ENCODE data around the gene GRM5.
"Not testable (repeated sequence)": the region's sequence is repeated elsewhere in the genome, so short reads cannot be mapped to it uniquely, and the experiment has no call there.

The GRM5 gene

DNA sequence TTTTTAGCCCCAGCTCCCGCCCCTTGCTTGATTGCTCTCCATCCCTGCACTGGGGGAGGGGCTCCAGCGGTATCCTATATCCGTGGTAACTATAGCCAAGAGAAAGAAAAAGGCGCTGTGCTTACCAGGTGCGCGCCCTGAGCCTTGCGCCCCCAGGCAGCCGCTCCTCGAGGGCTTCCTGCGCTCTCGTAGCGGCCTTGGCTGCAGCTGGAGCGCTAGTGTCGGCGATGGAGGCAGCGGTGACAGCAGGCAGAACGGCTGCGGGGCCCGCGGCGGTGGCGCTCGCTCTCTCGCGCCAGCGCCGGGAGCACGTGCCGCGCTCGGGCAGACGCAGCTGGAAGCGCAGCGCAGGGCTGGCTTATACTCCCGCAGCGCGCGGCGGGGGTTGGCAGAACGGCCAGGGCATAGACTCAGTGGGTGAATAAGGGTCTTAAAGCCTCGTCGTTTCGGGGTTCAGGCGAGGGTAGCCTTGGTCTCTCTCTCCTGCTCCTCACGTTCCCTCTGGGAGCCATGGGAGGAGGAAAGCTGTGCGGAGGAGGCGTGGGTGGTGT is at the start of gene GRM5:
Gene GRM5 (minus strand): TSS at position 332 of the 551 bp plus-strand sequence. CDS start 18,110 bp downstream, outside the sequence.
- H3K9me3 Mint-ChIP-seq; intact Hi-C loops (cut with micrococcal nuclease); H3K36me3 Mint-ChIP-seq (ENCODE audit: low read depth); H3K4me3 Mint-ChIP-seq; H3K4me1 Mint-ChIP-seq (ENCODE audit: low read depth); H3K27ac Mint-ChIP-seq: not testable (repeated sequence)
- H3K27me3 Mint-ChIP-seq = peaks cover 37% of the 10 kb centered on the region

DNA sequence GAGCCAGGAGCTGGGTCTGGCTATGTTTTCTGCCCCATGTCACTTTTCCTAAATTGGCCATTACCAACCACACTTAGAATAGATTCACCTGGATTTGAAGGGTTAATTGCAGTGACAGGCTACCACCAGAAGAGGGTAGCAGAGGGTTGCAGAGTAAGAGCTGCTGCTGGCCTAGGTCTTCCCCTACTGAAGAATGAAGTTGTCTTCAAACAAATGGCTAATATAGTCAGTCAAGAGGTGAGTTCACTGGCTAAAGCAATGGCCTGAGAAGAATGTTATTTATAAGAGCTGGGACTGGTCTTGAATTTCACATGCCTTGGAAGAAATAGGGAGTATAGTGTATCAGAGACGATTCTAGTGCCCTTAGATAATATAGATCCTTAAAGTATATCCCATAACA is 32.2 kb upstream of the GRM5 start:
- not testable (repeated sequence) for H3K27me3 Mint-ChIP-seq; H3K27ac Mint-ChIP-seq; H3K9me3 Mint-ChIP-seq; H3K36me3 Mint-ChIP-seq (ENCODE audit: low read depth); H3K4me3 Mint-ChIP-seq; H3K4me1 Mint-ChIP-seq (ENCODE audit: low read depth)
- intact Hi-C loops (cut with micrococcal nuclease) = loop anchor here (5.0 kb wide), 1 partner anchor 514 kb away; no protein-coding TSS in a partner anchor

DNA sequence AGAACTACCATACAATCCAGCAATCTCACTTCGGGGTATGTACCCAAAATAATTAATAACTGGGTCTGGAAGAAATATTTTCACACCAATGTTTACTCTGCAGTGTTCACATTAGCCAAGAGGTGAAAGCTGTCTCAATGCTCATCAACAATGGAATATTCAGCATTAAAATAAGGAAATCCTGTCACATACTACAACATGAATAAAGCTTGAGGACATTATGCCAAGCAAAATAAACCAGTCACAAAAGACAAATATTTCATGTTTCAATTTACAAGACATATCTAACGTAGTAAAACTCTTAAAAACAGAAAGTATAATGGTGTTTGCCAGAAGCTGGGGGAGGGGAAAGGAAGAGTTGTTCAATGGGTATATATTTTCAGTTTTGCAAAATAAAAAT is 28.0 kb upstream of the GRM5 start:
- H3K4me3 Mint-ChIP-seq; H3K4me1 Mint-ChIP-seq (ENCODE audit: low read depth); H3K36me3 Mint-ChIP-seq (ENCODE audit: low read depth); H3K27ac Mint-ChIP-seq; intact Hi-C loops (cut with micrococcal nuclease); H3K27me3 Mint-ChIP-seq: not testable (repeated sequence)
- peaks cover 13% of the 10 kb centered on the region for H3K9me3 Mint-ChIP-seq

DNA sequence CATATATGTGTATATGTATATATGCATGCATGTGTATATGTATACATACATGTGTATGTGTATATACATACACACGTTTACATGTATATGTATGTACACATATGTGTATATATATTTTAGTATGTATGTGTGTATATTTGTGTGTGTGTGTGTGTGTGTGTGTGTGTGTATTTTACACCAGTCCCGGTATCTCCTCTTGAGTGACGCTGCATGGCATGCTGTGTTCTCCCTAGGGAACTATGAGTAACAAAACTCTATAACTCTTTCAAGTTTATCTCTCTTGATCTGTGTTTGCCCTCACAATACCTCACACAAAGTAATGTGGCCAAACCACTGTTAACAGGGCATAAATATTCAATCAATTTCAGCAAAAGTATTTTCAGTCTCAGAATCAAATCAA is 19.2 kb upstream of the GRM5 start:
- H3K4me1 Mint-ChIP-seq (ENCODE audit: low read depth); H3K27me3 Mint-ChIP-seq; intact Hi-C loops (cut with micrococcal nuclease); H3K27ac Mint-ChIP-seq; H3K36me3 Mint-ChIP-seq (ENCODE audit: low read depth); H3K4me3 Mint-ChIP-seq; H3K9me3 Mint-ChIP-seq: not testable (repeated sequence)

DNA sequence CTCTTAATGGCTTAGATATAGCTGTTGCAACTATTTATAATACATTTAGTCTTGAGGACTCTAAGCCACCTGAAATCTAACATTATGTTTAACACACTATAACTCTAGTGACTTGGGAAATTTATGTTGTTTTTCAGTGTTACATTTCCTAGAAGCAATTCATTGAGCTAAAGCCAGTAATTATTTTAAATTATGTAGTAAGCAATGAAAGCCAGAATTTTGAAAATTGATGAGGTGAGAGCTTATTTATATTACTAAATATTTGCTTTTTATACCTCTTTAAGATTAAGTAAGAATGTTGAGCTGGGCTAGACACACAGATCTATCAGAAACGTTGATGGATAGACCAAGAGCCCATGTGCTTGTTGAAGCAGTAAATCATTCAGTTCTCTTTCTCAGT is 5.1 kb upstream of the GRM5 start:
- H3K27ac Mint-ChIP-seq; intact Hi-C loops (cut with micrococcal nuclease); H3K36me3 Mint-ChIP-seq (ENCODE audit: low read depth); H3K4me1 Mint-ChIP-seq (ENCODE audit: low read depth); H3K27me3 Mint-ChIP-seq; H3K9me3 Mint-ChIP-seq; H3K4me3 Mint-ChIP-seq: not testable (repeated sequence)

DNA sequence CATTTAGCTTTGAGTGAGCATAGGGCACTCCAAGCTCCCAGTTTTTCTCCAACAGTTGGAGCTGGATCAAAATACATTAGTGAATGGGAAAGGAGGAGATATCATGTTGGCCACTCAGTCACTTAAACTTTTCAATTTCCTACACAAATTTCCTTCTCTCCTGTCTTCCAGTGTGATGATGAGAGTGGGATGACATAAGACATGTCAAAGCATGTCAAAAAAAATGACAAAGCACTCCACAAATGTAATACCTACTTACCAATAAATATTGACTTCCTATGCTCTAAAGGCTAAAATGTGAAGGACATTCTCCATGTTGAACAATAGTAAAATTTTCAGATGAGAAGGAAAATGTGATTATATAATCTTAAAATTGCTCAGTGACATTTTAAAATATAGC is 1.5 kb upstream of the GRM5 start:
- Mint-ChIP-seq H3K27me3 (peaks cover 35% of the 10 kb centered on the region), H3K36me3 (ENCODE audit: low read depth) (no peaks in the 10 kb centered on the region), H3K9me3 (no peaks in the 10 kb centered on the region), H3K4me3 (no peak overlapping the region), H3K27ac (no peak overlapping the region), H3K4me1 (ENCODE audit: low read depth) (no peaks in the 10 kb centered on the region)
- intact Hi-C loops (cut with micrococcal nuclease) = no loop called here

DNA sequence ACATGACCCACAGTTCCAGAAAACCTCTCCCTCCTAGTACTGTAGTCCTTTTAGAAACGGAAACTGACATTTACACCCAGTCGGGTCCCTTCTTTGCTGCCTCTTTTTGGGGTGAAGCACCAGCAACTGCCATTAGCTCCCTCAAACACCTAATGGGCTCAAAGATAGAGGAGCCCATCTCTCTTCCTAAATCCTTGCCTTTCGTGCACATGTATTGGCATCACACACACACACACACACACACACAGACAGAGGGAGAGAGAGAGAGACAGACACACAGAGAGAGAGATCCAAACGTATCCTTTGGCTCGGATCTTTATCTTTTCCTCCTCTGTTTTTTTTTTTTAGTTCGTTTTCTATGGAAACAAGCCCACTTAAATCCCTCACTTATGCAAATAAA is 716 bp downstream of the GRM5 start:
- peaks cover 37% of the 10 kb centered on the region for H3K27me3 Mint-ChIP-seq
- intact Hi-C loops (cut with micrococcal nuclease) = no loop called here
- no peaks in the 10 kb centered on the region for H3K4me1 Mint-ChIP-seq (ENCODE audit: low read depth)

DNA sequence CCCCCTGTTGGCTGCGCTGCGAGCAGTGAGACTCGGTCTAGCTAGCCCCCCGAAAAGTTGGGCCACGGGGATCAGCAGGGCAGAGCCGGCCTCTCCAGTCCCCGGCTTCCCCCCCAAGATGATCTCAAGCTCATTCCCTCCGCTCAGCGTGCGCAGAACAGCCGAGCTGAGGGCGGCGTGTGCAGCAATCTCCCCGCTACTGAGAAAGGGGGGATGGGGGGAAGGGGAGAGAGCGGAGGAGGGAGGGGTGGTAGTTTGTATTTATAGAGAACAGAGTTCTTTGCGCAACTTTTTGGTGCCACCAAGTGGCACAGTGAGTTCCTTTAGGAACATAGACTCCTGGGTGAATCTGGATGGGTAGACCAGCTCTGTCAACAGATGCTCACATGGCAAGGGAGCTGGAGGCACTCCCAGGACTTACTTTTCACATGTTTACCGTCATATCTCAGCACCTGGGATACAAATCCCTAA is 2.3 kb downstream of the GRM5 start:
- H3K27ac Mint-ChIP-seq; H3K9me3 Mint-ChIP-seq; H3K4me1 Mint-ChIP-seq (ENCODE audit: low read depth); H3K36me3 Mint-ChIP-seq (ENCODE audit: low read depth); H3K4me3 Mint-ChIP-seq; intact Hi-C loops (cut with micrococcal nuclease): not testable (repeated sequence)
- H3K27me3 Mint-ChIP-seq = peaks cover 37% of the 10 kb centered on the region

More for the DNA sequence above, 716 bp downstream of the GRM5 start:
- no peak overlapping the region for H3K27ac Mint-ChIP-seq
- H3K36me3 Mint-ChIP-seq (ENCODE audit: low read depth) = no peaks in the 10 kb centered on the region
- H3K4me3 Mint-ChIP-seq = no peak overlapping the region
- H3K9me3 Mint-ChIP-seq = no peaks in the 10 kb centered on the region

DNA sequence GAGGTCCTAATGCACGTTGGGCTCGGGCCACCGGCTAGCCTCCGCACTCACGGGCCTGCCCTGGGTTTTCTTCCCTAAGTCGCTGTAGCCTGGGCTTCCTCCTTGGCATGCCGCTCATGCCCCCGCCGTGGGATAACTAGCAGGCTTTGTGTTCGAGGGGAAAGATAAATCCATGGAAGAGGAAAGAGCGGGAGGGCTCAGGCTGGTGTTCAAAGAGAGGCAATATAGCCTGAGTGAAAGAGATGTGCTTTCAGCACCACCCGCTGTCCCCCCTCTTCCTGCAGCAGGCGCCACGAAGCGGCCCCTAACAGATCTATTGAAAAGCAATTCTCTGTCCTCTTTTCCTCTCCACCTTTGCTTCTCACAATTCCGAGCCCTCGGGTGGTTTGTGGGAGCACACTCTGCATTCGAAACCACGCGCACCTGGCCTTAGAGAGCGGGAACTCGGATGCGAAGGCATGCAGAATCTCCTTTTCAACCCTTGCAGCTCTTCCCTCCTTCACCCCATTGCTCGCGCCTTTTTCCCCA is 2.9 kb downstream of the GRM5 start:
- intact Hi-C loops (cut with micrococcal nuclease); H3K9me3 Mint-ChIP-seq; H3K36me3 Mint-ChIP-seq (ENCODE audit: low read depth); H3K4me1 Mint-ChIP-seq (ENCODE audit: low read depth); H3K4me3 Mint-ChIP-seq; H3K27ac Mint-ChIP-seq: not testable (repeated sequence)
- H3K27me3 Mint-ChIP-seq = peaks cover 37% of the 10 kb centered on the region

DNA sequence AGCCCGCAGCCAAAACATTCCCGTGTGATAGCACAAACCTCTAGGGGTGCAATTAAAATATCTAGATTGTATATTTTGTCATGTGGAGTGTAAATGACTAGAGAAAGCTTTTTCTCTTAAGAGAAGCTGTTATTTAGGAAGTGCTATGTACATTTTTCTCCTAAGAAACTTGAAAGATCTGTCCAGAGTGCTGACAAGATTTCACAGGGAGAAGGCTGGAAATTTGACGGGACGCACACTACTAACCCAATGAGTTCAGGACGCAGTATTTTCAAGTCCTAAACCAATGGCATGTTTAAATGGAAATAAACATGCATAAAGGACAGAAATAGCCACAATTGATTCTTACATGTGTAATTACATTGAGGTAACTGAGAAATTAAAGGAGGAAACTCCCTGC is 3.9 kb downstream of the GRM5 start:
- H3K36me3 Mint-ChIP-seq (ENCODE audit: low read depth); intact Hi-C loops (cut with micrococcal nuclease); H3K9me3 Mint-ChIP-seq; H3K4me1 Mint-ChIP-seq (ENCODE audit: low read depth); H3K27ac Mint-ChIP-seq; H3K4me3 Mint-ChIP-seq: not testable (repeated sequence)
- peaks cover 35% of the 10 kb centered on the region for H3K27me3 Mint-ChIP-seq

DNA sequence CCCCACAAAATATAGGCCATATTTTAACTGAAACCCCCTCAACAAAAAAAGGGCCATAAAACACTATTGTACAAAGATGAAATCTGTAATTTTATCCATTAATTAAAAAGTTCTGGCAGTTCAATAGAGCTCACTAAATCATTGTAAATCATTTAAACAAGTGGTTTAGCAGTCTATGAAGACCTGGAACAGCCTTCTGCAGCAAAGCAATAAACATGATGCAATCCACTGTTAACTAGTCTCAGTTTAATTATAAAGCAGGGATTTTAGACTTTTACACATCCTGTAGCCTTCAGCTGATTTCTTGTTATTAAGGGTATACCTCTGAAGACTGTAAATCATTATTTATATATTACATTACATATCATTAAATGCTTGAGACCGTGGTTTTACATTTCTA is 8.4 kb downstream of the GRM5 start:
- not testable (repeated sequence) for H3K4me1 Mint-ChIP-seq (ENCODE audit: low read depth); H3K27ac Mint-ChIP-seq

DNA sequence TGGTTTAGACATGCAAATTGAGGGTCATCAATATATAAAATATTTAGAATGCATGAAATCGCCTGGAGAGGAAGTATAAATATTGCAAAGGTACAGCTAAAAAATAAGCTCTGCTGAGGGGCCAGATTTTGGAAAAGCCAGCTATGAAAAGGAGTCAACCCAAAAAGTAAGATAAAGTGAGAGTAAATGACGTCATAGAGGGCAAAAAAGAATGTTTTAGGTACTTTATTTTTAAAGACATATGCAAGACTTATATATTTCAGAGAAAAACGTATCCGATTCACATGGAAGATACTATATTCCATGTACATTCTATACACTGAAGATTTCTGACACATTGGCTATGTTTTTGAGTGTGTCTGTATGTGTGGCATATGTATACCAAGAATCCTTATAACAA is 13.6 kb downstream of the GRM5 start:
- intact Hi-C loops (cut with micrococcal nuclease) = no loop called here
- H3K4me3 Mint-ChIP-seq = no peak overlapping the region
- H3K27me3 Mint-ChIP-seq = no peaks in the 10 kb centered on the region
- no peak overlapping the region for H3K27ac Mint-ChIP-seq
- no peaks in the 10 kb centered on the region for H3K9me3 Mint-ChIP-seq
- H3K4me1 Mint-ChIP-seq (ENCODE audit: low read depth) = no peaks in the 10 kb centered on the region
- no peaks in the 10 kb centered on the region for H3K36me3 Mint-ChIP-seq (ENCODE audit: low read depth)

More for the DNA sequence above, 8.4 kb downstream of the GRM5 start:
- H3K36me3 Mint-ChIP-seq (ENCODE audit: low read depth); H3K9me3 Mint-ChIP-seq; H3K27me3 Mint-ChIP-seq; intact Hi-C loops (cut with micrococcal nuclease); H3K4me3 Mint-ChIP-seq: not testable (repeated sequence)

DNA sequence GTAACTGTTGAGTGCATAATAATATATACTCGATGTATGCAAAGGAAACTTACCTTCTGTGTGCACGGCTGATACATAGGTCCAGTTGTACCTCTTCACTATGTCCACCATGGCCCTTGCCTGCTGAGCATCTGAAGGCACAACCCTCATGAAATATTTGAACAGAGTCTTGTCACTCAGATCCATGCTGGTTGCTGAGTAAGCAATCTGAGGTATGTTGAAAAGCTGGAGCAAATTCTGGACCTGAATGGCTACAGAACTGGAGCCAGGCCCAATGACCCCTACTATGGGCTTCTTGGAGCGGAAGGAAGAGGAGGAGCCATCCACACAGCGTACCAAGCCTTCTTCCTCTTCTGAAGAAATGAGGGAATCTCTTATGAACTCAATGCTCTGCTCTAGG is 18.6 kb downstream of the GRM5 start:
- not testable (repeated sequence) for H3K4me1 Mint-ChIP-seq (ENCODE audit: low read depth); H3K27me3 Mint-ChIP-seq; H3K27ac Mint-ChIP-seq

DNA sequence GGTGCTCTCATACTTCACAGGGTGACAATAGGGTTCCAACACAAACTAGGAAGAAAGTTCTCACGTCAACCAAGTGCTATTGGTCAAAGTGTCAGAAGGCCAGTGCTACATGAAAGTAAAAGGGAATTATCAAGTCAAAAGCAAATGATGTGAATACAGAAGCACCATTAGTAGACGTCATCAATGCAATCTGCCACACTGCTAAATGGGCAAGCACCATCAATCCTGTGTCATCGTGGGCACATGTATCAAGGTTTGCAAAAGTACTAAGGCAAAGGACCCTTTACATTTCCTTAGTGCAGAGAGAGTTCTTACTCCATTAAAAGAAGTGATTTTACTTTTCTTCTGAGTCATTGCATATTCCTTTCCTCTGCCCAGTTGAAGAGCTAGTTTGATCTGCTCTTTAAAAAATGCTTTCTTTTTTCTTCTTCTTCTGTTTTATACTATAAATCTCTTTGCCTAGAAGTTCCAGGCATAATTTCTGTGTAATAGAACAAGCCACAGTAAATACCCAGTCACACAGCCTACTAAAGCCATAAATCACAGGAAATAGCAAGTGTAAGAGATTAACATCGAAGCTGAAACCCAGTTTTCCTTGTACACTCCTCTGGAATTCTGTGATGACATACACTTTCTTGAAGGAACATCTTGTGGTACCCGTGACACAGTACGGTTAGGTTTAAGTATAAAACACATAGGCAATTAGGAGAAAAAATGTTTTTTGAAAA is 21.8 kb downstream of the GRM5 start:
- H3K36me3 Mint-ChIP-seq (ENCODE audit: low read depth); H3K27me3 Mint-ChIP-seq; H3K27ac Mint-ChIP-seq; intact Hi-C loops (cut with micrococcal nuclease); H3K4me1 Mint-ChIP-seq (ENCODE audit: low read depth); H3K4me3 Mint-ChIP-seq; H3K9me3 Mint-ChIP-seq: not testable (repeated sequence)

More for the DNA sequence above, 18.6 kb downstream of the GRM5 start:
- H3K9me3 Mint-ChIP-seq; H3K36me3 Mint-ChIP-seq (ENCODE audit: low read depth); H3K4me3 Mint-ChIP-seq; intact Hi-C loops (cut with micrococcal nuclease): not testable (repeated sequence)

DNA sequence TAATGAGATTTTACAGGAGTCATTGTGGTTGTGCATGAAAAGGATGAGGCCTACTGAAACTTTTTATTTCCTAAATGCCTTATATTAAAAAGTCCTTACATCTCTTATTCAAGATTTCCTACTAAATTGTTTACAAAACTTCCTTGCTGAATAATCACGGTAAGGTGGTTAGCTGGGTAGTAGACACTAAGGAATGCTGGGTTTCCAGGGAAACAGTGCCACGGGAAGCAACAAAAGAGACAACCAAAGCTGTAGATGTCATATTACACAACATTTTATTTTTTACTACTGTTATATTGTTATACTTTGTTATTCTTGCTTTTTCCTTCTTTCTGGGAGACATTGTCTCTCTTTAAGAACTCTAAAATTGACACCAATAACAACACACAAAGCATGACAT is 36.1 kb downstream of the GRM5 start:
- H3K4me1 Mint-ChIP-seq (ENCODE audit: low read depth); H3K9me3 Mint-ChIP-seq; intact Hi-C loops (cut with micrococcal nuclease); H3K36me3 Mint-ChIP-seq (ENCODE audit: low read depth); H3K27me3 Mint-ChIP-seq; H3K4me3 Mint-ChIP-seq; H3K27ac Mint-ChIP-seq: not testable (repeated sequence)
